GM12892 (cell line): ENCODE results near the gene MPZL2.

Experiments
- POLR2A ChIP-seq: IDR thresholded peaks from 2 replicates; pipeline ENCODE4 v1.6.1; 2011; ENCODE audit warnings: low read depth, low read length, control low read depth
- TAF1 ChIP-seq: IDR thresholded peaks from 2 replicates; pipeline ENCODE4 v1.6.1; 2011; ENCODE audit warnings: low read depth, mild to moderate bottlenecking, control low read depth, low read length, borderline replicate concordance

DNA sequence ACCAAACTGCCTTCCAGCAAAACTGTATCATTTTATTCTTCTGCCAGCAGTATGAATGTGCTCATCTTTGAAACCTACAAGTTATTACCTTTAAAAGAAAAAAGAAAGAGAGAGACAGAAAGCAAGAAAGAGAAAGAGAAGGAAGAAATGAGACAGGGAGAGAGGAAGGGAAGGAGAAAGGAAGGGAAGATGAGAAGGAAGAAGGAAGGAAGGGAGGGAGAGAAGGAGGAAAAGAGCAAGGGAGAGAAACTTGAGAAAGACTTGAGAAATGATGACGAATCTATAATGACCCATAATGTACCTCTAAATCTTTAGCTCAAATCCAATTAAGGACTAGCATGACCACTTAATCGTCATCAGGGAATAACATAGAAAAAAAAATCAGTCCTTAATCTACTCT lies 27.9 kb downstream of the MPZL2 start:
- TF ChIP-seq POLR2A (no peak), TAF1 (no peak)
